KMS-11 (cell line): ENCODE results near the gene CYTH3.
A peak's percentile ranks its signal among the peaks of the same experiment; 100 is the strongest.

ENCODE experiments used
- H2AFZ ChIP-seq: fragments of 200-600 bp; sonication (generic); 2 replicates; pipeline ENCODE4 v1.6.1; 2016; ENCODE audit warnings: antibody characterized with exemption, mixed run types, low read depth
- H3K27ac ChIP-seq: fragments of 200-600 bp; sonication (generic); 2 replicates; pipeline ENCODE4 v1.6.1; 2016; ENCODE audit warnings: mild to moderate bottlenecking, mixed run types
- H3K27me3 ChIP-seq: fragments of 200-600 bp; sonication (generic); 2 replicates; pipeline ENCODE4 v1.6.1; 2017; ENCODE audit warnings: mild to moderate bottlenecking, low read depth, mixed run types, moderate library complexity; ENCODE audit not compliant: insufficient read depth
- H3K36me3 ChIP-seq: fragments of 200-600 bp; sonication (generic); 2 replicates; pipeline ENCODE4 v1.6.1; 2017; ENCODE audit warnings: mild to moderate bottlenecking, mixed run types; ENCODE audit not compliant: insufficient read depth
- H3K4me1 ChIP-seq: fragments of 200-600 bp; sonication (generic); 2 replicates; pipeline ENCODE4 v1.6.1; 2016; ENCODE audit warnings: mild to moderate bottlenecking, low read depth, mixed run types; ENCODE audit not compliant: poor library complexity, severe bottlenecking
- H3K4me2 ChIP-seq: fragments of 200-600 bp; sonication (generic); 2 replicates; pipeline ENCODE4 v1.7.0; 2016; ENCODE audit warnings: mild to moderate bottlenecking, mixed run types
- H3K4me3 ChIP-seq: fragments of 200-600 bp; sonication (generic); IDR thresholded peaks from 2 replicates; pipeline ENCODE4 v1.6.1; 2017; ENCODE audit warnings: low read depth, low read length, mixed read lengths; ENCODE audit not compliant: insufficient read depth
- H3K79me2 ChIP-seq: fragments of 200-600 bp; sonication (generic); 2 replicates; pipeline ENCODE4 v1.6.1; 2016; ENCODE audit warnings: low read depth, mixed run types; ENCODE audit not compliant: insufficient read depth
- H3K9ac ChIP-seq: fragments of 200-600 bp; sonication (generic); 2 replicates; pipeline ENCODE4 v1.6.1; 2016; ENCODE audit warnings: mild to moderate bottlenecking, mixed run types
- H4K20me1 ChIP-seq: fragments of 200-600 bp; sonication (generic); 2 replicates; pipeline ENCODE4 v1.6.1; 2016; ENCODE audit warnings: mild to moderate bottlenecking, mixed run types; ENCODE audit not compliant: insufficient read depth
- TF ChIP-seq, protein P1 (sequence below): fragments of 200-600 bp; sonication (generic); conservative IDR thresholded peaks from 2 replicates; pipeline ENCODE4 v1.6.1; 2017; ENCODE audit warnings: low read depth, mild to moderate bottlenecking, antibody characterized with exemption, low read length, moderate library complexity, mixed read lengths

The CYTH3 gene

DNA sequence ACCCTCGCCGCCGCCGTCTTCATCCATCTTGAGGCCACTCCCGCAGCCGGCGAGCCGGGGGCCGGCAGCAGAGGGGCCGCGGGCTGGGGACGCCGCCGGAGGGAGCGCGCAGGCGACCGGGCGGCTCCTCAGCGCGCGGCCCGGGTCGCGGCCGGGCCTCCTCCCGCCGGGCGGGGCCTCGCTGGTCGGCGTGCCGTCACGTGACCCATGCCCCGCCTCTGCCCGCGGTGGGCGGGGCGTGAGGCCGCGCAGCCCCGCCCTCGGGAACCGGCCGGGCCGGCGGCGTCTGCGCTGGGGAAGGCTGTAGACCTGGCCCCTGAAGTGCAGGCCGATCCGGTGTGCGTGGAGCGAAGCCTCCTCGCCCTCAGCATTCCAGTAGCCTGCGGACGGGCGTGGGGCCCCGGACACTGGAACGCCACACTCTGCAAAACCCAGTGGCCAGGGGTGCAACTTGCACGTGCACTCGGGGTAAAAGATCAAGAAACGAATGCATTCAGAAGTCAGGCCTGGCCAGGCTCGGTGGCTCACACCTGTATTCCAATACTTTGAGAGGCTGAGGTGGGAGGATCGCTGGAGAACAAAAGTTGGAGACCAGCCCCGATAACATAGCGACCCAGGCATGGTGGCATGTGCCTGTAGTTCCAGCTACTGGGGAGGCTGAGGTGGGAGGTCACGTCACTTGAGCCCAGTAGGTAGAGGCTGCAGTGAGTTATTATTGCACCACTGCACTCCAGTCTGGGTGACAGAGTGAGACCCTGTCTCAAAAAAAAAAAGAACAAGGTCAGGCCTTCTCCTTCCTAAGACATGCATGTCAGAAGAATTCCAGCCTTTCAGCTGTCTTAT is at the start of gene CYTH3:
CYTH3 (minus strand) TSS at position 144 of the 843 bp plus-strand sequence; CDS start at position 27, 117 bp downstream.
- H3K9ac ChIP-seq = peak within 1 kb of the TSS; percentile 40; the same call in 1 of the 2 replicates
- no peak within 1 kb of the TSS for H3K4me3 ChIP-seq
- H2AFZ ChIP-seq = peak within 1 kb of the TSS; percentile 84
- H3K79me2 ChIP-seq = no peaks in the 10 kb centered on the region
- no peak within 1 kb of the TSS for H3K27ac ChIP-seq
- no peaks in the 10 kb centered on the region for H4K20me1 ChIP-seq
- TF ChIP-seq, protein P1, sequence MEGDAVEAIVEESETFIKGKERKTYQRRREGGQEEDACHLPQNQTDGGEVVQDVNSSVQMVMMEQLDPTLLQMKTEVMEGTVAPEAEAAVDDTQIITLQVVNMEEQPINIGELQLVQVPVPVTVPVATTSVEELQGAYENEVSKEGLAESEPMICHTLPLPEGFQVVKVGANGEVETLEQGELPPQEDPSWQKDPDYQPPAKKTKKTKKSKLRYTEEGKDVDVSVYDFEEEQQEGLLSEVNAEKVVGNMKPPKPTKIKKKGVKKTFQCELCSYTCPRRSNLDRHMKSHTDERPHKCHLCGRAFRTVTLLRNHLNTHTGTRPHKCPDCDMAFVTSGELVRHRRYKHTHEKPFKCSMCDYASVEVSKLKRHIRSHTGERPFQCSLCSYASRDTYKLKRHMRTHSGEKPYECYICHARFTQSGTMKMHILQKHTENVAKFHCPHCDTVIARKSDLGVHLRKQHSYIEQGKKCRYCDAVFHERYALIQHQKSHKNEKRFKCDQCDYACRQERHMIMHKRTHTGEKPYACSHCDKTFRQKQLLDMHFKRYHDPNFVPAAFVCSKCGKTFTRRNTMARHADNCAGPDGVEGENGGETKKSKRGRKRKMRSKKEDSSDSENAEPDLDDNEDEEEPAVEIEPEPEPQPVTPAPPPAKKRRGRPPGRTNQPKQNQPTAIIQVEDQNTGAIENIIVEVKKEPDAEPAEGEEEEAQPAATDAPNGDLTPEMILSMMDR = no peak
- H3K36me3 ChIP-seq = no peaks in the 10 kb centered on the region
- H3K27me3 ChIP-seq = no peaks in the 10 kb centered on the region
- peaks cover 4% of the 10 kb centered on the region for H3K4me1 ChIP-seq
- peak within 1 kb of the TSS; percentile 62 for H3K4me2 ChIP-seq

DNA sequence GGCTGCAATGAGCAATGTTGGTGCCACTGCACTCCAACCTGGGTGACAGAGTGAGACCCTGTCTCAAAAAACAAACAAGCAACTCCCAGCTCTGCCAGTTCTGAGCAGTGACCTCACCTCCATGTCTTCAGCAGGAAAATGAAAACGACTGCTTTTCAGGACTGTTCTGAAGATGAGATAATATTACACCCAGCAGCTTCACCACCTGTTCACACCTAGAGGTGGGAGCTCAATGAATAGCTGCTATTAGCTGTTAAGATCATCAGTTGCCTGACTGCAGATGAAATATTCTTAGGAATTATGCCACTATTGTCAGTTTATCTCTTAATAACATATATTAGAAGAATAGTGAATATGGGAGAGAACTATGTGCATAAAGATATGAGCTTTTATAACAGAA is 48.4 kb upstream of the CYTH3 start:
- no peaks in the 10 kb centered on the region for H3K4me1 ChIP-seq
- H2AFZ ChIP-seq = no peak overlapping the region
- H3K27me3 ChIP-seq = no peaks in the 10 kb centered on the region
- H3K27ac ChIP-seq = no peak overlapping the region
- no peaks in the 10 kb centered on the region for H3K36me3 ChIP-seq
- no peak overlapping the region for H3K4me2 ChIP-seq
- H3K79me2 ChIP-seq = no peaks in the 10 kb centered on the region
- H3K9ac ChIP-seq = no peak overlapping the region
- no peaks in the 10 kb centered on the region for H4K20me1 ChIP-seq
- TF ChIP-seq, protein P1 = no peak
- H3K4me3 ChIP-seq = no peak overlapping the region

DNA sequence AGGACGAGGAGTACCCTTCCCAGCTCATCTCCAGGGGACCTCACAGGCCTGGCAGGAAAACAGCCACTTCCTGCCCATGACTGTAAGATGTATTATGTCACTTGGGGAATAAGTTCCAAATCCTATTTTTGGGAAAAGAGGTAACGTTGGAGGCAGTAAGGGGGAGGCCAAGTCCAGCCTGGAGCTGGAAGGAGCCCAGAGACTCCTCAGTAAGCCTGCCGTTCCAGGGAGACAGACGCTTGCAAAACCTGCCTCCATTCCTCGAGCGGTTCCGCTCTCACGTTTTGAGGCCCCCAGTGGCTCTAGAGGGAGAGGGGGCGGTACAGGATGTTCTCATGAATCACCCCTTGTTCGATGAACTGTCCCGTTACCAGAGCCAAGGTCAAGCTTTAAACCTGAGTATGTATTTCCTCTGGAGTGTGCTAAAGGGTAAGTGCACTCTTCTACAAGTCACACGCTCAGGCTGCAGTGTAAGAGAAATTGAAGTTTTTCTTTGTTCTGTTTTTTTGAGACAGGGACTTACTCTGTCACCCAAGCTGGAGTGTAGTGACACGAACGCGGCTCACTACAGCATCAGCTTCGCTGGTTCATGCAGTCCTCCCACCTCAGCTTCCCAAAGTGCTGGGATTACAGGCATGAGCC is 45.5 kb upstream of the CYTH3 start:
- no peaks in the 10 kb centered on the region for H3K36me3 ChIP-seq
- no peaks in the 10 kb centered on the region for H3K4me1 ChIP-seq
- H3K27ac ChIP-seq = no peak overlapping the region
- no peaks in the 10 kb centered on the region for H3K27me3 ChIP-seq
- H4K20me1 ChIP-seq = no peaks in the 10 kb centered on the region
- TF ChIP-seq, protein P1 = no peak
- H3K4me2 ChIP-seq = no peak overlapping the region
- H3K9ac ChIP-seq = no peak overlapping the region
- no peak overlapping the region for H3K4me3 ChIP-seq
- no peak overlapping the region for H2AFZ ChIP-seq
- H3K79me2 ChIP-seq = no peaks in the 10 kb centered on the region

DNA sequence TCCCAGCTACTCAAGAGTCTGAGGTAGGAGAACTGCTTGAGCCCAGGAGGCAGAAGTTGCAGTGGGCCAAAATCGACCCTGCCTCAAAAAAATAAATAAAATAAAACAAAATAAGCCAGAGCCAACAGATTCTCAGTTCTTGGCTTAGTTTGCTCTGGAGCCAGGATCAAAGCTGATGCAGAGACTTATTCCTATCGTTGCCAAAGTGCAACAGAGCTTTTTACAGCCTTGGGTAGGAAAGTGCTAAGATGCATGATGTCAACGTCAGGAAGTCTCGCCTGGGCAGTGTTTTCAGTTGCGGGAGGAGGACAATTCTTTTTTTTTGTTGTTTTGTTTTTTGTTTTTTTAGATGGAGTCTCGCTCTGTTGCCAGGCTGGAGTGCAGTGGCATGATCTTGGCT is 43.8 kb upstream of the CYTH3 start:
- Histone ChIP-seq H3K4me3 (no peak overlapping the region), H3K4me2 (no peak overlapping the region), H3K4me1 (no peaks in the 10 kb centered on the region), H4K20me1 (no peaks in the 10 kb centered on the region), H3K79me2 (no peaks in the 10 kb centered on the region), H3K27ac (no peak overlapping the region), H3K27me3 (no peaks in the 10 kb centered on the region), H3K9ac (no peak overlapping the region), H3K36me3 (no peaks in the 10 kb centered on the region), H2AFZ (no peak overlapping the region)
- TF ChIP-seq, protein P1 = no peak
